Measurements from ENCODE around the gene NR4A2.
"Not testable (repeated sequence)": the region's sequence is repeated elsewhere in the genome, so short reads cannot be mapped to it uniquely, and the experiment has no call there.

Gene NR4A2

DNA sequence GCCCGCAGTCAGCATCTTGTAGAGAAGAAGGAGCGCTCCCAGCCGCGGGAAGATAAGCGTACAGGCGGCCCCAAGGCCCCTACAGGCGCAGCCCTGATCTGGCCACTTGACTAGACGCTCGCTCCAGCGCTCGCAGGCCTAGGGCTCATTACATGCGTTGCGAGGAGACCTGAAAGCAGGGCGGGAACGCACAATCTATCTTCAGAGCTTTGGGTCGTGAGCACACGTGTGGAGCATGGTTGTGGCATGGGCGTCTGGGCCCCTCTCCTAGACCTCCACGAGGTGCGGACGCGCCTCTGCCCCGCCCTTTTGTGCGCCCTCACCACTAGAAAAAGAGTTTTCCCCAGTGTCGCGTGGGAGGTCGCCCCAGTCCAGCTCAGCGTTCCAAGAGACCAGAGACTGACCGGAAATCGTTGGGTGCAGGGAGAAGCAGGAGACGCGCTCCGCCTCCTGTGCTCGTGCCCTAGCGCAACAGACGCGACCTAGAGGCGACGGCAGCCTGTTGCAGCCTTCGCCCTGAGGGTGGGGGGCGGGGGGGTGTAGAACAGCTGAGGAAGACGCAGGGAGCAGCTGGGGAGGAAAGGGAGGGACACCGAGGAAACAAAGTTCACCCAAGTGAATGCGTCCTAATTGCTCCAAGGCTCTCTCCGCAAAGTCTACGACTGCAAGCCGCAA, 12.6 kb downstream of the NR4A2 start:
- peaks cover 30% of the 10 kb centered on the region for H3K36me3 Mint-ChIP-seq (ENCODE audit: low read depth)
- peaks cover 84% of the 10 kb centered on the region for H3K27me3 Mint-ChIP-seq
- peak overlapping the region; percentile 73 for H3K4me3 Mint-ChIP-seq
- H3K9me3 Mint-ChIP-seq, result no peaks in the 10 kb centered on the region
- no peak overlapping the region for H3K27ac Mint-ChIP-seq
- H3K4me1 Mint-ChIP-seq (ENCODE audit: low read depth), result peaks cover 49% of the 10 kb centered on the region

DNA sequence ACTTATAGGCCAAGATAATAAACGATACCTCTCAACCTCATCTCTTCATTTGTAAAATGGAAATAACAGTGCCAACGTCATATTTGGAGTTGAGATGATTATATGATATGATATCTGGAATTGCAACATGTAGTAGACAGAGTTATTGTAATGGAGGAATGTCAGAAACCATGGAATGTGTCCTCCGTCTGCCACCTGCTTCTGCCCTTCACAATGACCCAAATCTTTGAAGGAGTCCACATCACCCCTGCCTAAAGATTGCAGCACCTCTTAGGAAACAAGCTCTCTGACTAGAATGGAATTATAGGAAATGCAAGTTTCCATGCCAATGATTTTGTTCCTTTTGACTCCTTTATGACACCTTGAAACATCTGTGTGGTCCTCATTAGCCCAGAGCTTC, 14.9 kb downstream of the NR4A2 start:
- Mint-ChIP-seq H3K36me3 (ENCODE audit: low read depth) (peaks cover 6% of the 10 kb centered on the region), H3K9me3 (no peaks in the 10 kb centered on the region), H3K4me3 (no peak overlapping the region), H3K4me1 (ENCODE audit: low read depth) (peaks cover 34% of the 10 kb centered on the region), H3K27ac (no peak overlapping the region), H3K27me3 (peaks cover 91% of the 10 kb centered on the region)

GRCh38 chr2:156311976-156312375, 20.5 kb downstream of the NR4A2 start:
- H3K36me3 Mint-ChIP-seq (ENCODE audit: low read depth), result no peaks in the 10 kb centered on the region
- peaks cover 66% of the 10 kb centered on the region for H3K27me3 Mint-ChIP-seq
- H3K4me3 Mint-ChIP-seq, result no peak overlapping the region
- peaks cover 10% of the 10 kb centered on the region for H3K4me1 Mint-ChIP-seq (ENCODE audit: low read depth)
- no peaks in the 10 kb centered on the region for H3K9me3 Mint-ChIP-seq
- no peak overlapping the region for H3K27ac Mint-ChIP-seq

DNA sequence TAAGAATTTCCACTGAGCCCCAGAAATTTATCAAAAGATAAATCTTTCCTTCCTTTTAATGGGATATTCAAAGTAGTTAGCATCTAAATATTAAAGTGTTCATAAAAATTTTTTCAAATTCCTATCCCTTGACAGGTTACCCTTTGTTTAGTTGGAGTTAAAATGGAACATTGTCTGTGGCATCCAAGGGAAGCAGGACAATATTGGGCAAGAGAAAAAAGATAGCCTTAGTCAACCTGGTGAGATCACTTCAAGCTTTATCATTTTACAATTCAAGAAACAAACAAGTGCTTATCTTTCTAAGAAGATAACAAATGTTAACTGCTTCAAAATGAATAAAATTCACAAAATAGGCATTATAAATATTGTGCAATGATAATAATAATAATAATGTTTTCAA, 21.7 kb downstream of the NR4A2 start:
- no peaks in the 10 kb centered on the region for H3K36me3 Mint-ChIP-seq (ENCODE audit: low read depth)
- peaks cover 56% of the 10 kb centered on the region for H3K27me3 Mint-ChIP-seq
- H3K9me3 Mint-ChIP-seq, result no peaks in the 10 kb centered on the region
- no peak overlapping the region for H3K4me3 Mint-ChIP-seq
- peaks cover 10% of the 10 kb centered on the region for H3K4me1 Mint-ChIP-seq (ENCODE audit: low read depth)
- no peak overlapping the region for H3K27ac Mint-ChIP-seq

DNA sequence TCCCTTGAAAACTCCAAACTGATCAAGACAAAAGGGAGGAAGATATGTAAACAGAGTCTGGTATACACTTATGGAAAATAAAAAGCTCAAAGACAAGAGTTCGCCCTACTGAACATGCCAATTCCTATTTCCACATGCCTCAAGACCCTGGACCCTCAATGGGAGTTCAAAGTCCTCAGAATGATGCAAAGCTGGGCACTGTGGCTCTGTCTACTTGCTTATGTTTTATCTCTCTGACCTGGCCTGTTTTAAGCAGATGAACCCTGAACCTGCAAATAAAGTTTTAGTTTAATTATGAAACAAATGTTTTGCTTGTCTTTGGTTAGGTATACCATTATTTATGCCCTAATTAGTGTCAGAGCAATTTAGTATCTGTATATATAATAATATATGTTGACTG, 22.6 kb downstream of the NR4A2 start:
- H3K27ac Mint-ChIP-seq, result no peak overlapping the region
- H3K9me3 Mint-ChIP-seq, result no peaks in the 10 kb centered on the region
- no peaks in the 10 kb centered on the region for H3K36me3 Mint-ChIP-seq (ENCODE audit: low read depth)
- peaks cover 10% of the 10 kb centered on the region for H3K4me1 Mint-ChIP-seq (ENCODE audit: low read depth)
- peaks cover 49% of the 10 kb centered on the region for H3K27me3 Mint-ChIP-seq
- H3K4me3 Mint-ChIP-seq, result no peak overlapping the region

- peaks cover 10% of the 10 kb centered on the region for H3K4me1 Mint-ChIP-seq (ENCODE audit: low read depth)
- no peak overlapping the region for H3K4me3 Mint-ChIP-seq
- no peaks in the 10 kb centered on the region for H3K9me3 Mint-ChIP-seq
- no peaks in the 10 kb centered on the region for H3K36me3 Mint-ChIP-seq (ENCODE audit: low read depth)
- peaks cover 50% of the 10 kb centered on the region for H3K27me3 Mint-ChIP-seq
- no peak overlapping the region for H3K27ac Mint-ChIP-seq
Measured at GRCh38 chr2:156309167-156309566, 23.4 kb downstream of the NR4A2 start.

DNA sequence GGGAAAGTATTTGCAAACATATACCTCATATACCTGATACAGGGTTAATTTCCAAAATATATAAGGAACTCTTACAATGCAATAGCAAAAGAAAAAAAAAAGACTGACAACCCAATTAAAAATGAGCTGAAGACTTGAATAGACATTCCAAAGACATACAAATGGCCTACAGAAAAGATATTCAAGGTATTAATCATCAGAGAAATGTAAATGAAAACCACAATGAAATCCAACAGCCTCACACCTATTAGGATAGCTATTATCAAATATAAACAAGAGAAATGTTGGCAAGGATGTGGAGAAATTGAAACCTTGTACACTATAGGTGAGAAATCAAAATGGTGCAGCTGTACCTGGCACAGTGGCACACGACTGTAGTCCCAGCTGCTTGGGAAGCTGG, 25.7 kb downstream of the NR4A2 start:
- no peaks in the 10 kb centered on the region for H3K36me3 Mint-ChIP-seq (ENCODE audit: low read depth)
- H3K9me3 Mint-ChIP-seq, result no peaks in the 10 kb centered on the region
- no peak overlapping the region for H3K4me3 Mint-ChIP-seq
- no peak overlapping the region for H3K27ac Mint-ChIP-seq
- peaks cover 39% of the 10 kb centered on the region for H3K27me3 Mint-ChIP-seq
- peaks cover 10% of the 10 kb centered on the region for H3K4me1 Mint-ChIP-seq (ENCODE audit: low read depth)

DNA sequence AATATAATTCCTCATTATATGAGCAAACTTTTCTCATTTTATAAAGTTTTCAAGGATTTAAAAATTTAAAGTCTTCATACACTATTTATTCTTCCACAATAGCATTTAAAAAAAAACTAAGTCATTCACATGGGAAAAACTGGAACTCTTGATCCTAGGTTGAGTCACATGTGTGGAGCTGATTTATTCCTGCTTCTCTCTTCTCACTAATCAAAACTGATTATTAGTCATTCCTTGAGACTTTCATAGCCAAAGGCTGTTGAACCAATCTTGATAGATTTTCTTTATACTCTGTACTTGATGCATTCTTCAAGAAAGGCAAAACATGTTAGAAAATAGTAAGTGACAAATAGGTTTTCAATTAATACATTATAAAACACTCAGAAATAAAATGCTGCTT, 27.4 kb downstream of the NR4A2 start:
- no peak overlapping the region for H3K27ac Mint-ChIP-seq
- peaks cover 35% of the 10 kb centered on the region for H3K27me3 Mint-ChIP-seq
- H3K4me3 Mint-ChIP-seq, result no peak overlapping the region
- no peaks in the 10 kb centered on the region for H3K36me3 Mint-ChIP-seq (ENCODE audit: low read depth)
- H3K4me1 Mint-ChIP-seq (ENCODE audit: low read depth), result peaks cover 10% of the 10 kb centered on the region
- peaks cover under 1% of the 10 kb centered on the region for H3K9me3 Mint-ChIP-seq

- H3K36me3 Mint-ChIP-seq (ENCODE audit: low read depth), result no peaks in the 10 kb centered on the region
- H3K4me1 Mint-ChIP-seq (ENCODE audit: low read depth), result no peaks in the 10 kb centered on the region
- H3K4me3 Mint-ChIP-seq, result no peak overlapping the region
- H3K9me3 Mint-ChIP-seq, result peaks cover 10% of the 10 kb centered on the region
- no peak overlapping the region for H3K27ac Mint-ChIP-seq
- H3K27me3 Mint-ChIP-seq, result peaks cover 36% of the 10 kb centered on the region
Measured at GRCh38 chr2:156300337-156300736, 32.2 kb downstream of the NR4A2 start.

DNA sequence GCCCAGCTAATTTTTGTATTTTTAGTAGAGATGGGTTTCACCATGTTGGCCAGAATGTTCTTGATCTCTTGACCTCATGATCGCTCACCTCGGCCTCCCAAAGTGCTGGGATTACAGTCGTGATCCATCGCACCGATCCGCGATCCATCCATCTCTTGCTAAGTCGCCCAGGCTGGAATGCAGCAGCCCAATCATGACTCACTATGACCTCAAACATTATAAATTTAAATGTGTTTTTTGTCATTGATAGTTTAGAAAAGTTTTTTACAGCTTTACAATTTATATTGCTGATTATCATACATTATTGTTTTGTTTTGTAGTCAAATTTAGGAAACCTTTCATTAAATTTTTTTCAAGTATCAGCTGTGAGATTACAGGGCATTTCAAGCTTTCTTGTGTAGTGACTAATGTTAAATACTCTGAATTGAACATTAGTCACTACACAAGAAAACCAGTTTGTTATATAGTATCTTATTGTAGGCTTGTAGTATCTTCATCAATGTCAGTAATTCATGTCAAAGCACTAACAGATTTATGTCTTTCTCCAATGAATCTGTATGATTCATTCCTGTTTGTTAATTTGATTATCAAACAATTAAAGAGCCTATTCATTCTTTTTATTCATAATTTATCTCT, 37.5 kb downstream of the NR4A2 start:
- Mint-ChIP-seq H3K4me3 (no peak overlapping the region), H3K4me1 (ENCODE audit: low read depth) (no peaks in the 10 kb centered on the region), H3K9me3 (peaks cover 8% of the 10 kb centered on the region), H3K27ac (no peak overlapping the region), H3K36me3 (ENCODE audit: low read depth) (no peaks in the 10 kb centered on the region), H3K27me3 (peaks cover 14% of the 10 kb centered on the region)

DNA sequence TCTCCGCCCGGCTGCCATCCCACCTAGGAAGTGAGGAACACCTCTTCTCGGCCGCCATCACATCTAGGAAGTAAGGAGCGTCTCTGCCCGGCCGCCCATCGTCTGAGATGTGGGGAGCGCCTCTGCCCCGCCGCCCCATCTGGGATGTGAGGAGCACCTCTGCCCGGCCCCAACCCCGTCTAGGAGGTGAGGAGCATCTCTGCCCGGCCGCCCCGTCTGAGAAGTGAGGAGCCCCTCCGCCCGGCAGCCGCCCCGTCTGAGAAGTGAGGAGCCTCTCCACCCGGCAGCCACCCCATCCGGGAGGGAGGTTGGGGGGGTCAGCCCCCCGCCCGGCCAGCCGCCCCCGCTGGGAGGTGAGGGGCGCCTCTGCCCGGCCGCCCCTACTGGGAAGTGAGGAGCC, 39.1 kb downstream of the NR4A2 start:
- H3K4me3 Mint-ChIP-seq; H3K27ac Mint-ChIP-seq; H3K36me3 Mint-ChIP-seq (ENCODE audit: low read depth); H3K9me3 Mint-ChIP-seq; H3K4me1 Mint-ChIP-seq (ENCODE audit: low read depth); H3K27me3 Mint-ChIP-seq: not testable (repeated sequence)

DNA sequence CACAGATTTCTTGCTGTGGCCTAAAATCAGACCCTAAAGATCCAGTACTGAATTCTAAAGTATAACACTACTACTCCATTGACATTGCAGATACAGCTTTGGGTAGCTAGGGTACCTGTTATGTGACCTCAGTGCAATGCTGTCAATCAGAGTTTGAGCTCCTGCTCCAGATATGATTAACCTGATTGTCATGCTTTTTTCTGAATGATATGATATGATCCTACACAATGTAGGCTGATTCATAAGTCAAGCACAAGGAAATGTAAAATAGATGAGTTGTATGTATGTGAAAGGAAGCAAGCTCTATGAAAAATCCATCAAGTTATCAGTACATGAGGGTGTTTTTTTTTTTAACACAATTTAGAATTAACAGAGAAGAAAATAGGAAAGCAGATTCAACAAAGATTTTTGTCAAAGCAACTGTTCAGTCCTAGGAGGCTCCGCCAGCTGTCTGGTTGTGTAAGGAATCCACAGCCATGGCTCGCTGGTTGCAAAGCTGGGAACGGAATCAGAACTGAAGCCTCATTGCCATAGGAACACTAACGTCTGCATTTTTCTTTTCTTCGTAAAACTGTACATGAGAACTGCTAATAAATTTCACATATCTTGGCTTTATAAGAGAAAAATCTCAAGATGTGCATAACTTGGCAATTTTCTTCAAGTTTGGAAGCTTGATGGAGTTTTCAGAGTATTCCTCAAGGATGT, 52.9 kb downstream of the NR4A2 start:
- Mint-ChIP-seq H3K27me3 (peaks cover 28% of the 10 kb centered on the region), H3K4me3 (no peak overlapping the region), H3K36me3 (ENCODE audit: low read depth) (no peaks in the 10 kb centered on the region), H3K4me1 (ENCODE audit: low read depth) (no peaks in the 10 kb centered on the region), H3K9me3 (no peaks in the 10 kb centered on the region), H3K27ac (no peak overlapping the region)
